HT1080 (cell line): Measurements from ENCODE around the gene CENPP. TPM values are rescaled to one million over a fixed set of nuclear protein-coding genes. Genes with fewer than 3 reads are reported as not detected.

Experiments
- DNase-seq: peaks from one replicate; pipeline ENCODE4 v3.0.0-alpha.2; 2015; ENCODE audit warnings: low read depth
- total RNA-seq: library from RNA; depleted of rRNA; stranded (reverse); fragments of >200 nt; shearing (Covaris generic); gene quantifications from 2 replicates; pipeline ENCODE4 v1.2.3, GENCODE V29; 2014

The CENPP gene
- total RNA-seq, 1 experiment from 2014 or later, result 16.0 TPM

DNA sequence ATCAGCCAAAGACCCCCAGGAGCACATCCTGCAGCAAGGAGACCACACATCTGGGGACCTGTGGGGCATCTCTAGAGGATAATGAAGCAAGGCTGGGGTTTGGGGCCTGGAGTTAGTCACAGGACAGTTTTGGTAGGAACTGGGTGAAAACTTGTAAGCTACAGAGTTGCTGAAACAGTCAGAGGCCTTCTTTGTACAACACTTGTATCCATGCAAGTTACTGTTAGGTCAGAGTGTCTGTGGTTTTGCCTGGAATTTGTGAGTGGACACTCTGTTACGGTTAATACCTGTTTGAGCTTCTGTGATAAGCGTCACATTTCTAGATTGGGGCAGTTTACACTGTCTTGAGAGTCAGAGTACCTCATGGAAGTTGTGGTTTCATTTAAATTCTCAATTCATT is 179.1 kb downstream of the CENPP start:
- DNase-seq, result no peak

DNA sequence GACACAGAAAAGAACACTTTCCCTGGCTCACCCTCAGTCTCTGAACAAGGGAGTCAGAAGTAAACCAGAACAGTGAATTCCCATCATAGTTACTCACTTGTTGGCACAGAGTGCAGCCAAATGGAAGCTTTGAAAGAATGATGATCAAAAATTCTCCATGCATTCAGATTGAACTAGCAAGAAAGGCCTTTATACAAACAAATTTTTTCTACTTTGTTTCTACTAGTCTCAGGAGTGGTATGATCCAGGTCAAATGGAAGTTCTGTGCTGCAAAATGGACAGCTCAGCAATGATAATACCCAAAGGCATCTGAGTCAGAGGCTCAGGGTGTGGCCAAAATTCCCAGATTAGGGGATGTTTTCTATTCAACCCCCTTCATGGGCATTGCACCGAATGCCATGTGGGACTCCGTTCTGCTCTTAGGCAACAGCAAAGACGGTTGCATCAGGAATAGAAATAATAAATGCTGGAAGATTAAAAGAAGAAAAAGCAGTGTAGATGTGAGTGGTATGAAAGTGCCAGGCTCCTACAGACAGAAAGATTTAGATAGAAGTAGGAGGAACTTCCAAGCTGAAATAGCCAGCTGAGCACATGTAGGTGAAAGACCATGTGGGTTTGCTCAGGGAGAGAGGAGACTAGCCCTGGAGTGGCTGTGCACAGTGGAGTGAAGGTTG is 180.6 kb downstream of the CENPP start:
- peak; percentile 79 for DNase-seq

DNA sequence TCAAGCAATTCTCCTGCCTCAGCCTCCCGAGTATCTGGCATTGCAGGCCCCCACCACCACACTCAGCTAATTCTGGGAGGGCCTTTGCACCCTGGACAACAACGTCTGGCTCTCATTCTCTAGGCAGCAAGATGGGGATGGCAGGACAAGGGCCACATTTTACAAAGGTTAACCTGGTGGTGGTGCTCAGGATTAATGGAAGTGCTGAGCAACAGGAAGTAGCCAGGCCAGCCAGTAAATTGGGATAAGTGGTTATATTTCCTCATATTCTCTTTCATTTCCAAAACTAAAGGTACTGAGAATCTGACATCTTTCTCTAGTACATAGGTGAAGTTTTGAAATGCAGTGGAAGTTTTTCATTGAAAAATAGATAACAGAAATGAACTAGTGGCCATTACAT is 181.3 kb downstream of the CENPP start:
- no peak for DNase-seq

DNA sequence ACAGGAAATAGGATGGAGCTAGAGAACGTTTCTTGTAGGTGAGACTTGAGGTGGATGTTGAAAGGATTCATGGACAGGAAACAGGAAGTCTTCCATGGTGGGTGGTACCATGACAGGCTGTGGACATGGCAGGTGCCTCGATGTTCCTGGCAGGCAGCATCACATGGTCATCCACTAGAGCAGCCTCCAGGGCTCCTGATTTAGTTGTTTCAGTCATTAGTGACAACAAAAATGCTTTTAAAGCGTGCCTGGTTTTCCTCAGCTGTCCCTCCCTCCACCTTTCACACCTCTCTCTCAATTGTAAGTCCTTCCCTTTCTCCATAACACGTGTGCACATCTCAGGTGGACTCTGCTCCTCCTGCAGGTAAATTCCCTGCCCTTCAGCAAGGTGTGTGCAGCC is 181.7 kb downstream of the CENPP start:
- DNase-seq, result no peak

DNA sequence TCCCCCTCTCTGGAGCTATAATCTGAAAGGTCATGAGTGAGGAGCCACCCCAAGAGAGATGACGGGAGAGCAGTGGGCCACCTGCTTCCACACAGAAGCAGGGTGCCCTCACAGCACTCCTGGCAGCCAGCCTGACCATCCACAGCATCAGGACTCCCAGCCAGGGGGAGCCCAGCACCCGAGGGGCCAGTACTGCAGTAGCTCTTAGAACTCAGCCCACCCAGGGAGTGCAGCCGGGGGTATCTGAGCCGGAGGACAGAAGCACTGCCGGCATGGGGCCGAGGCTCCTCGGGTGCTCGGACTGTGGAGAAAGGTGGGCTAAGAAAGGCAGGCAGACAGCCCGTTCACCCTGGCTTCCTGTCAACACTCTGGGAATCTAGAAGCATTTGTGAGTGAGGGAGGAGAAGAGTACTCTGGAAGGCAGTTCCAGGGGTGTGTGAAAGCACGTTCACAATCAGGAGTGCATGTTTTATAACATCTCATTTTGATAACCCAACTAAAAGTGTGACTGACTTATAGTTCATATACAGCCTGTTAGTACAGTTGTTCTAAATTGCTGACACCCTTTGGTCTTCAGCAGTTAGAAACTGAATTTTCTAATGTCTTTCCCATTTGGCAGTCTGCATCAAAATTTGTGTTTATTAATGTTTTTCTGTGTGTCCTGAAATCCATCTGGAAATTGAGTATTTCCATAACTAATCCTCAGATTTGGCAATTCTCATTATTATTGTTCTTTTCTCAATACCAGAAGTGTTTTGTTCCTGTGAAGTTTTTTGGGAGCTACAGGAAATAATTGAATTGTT is 182.5 kb downstream of the CENPP start:
- DNase-seq, result no peak

DNA sequence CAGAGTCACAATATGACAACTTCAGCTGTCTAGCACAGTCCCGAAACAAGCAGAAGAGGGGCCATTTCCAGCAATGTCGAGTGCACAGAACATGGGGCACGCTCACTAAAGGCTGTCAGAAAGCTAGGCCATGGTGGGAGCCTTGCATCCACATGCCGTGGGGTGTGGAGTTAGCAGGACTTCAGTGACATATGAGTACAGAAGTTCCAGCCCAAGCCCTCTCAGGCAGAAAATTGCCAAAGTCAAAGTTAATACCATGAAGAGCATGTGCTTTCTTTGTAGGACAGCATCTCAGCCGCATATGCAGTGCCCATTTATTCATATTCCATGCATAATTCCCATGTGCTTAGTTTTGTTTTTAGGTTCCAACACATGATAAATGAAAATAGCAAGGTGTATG is 183.3 kb downstream of the CENPP start:
- DNase-seq, result no peak

DNA sequence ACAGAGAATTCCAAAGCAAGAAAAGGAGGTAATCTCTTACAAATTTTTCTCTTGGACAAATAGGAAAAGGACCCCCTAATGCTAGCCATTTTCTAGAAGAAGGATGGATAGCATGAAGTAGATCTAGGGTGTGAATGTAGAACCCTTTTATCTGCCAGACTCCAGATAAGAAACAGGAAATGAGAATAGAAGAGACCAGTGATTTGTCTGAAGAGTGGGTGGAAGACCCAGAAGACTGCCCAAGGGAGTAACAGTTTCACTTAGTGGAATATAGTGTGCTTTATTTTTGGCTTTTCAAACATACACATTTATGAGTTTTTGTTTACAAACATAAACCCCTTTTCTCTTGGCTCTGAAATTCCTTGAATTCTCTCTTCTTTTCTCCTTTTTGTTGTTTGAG is 185.0 kb downstream of the CENPP start:
- DNase-seq, result no peak

DNA sequence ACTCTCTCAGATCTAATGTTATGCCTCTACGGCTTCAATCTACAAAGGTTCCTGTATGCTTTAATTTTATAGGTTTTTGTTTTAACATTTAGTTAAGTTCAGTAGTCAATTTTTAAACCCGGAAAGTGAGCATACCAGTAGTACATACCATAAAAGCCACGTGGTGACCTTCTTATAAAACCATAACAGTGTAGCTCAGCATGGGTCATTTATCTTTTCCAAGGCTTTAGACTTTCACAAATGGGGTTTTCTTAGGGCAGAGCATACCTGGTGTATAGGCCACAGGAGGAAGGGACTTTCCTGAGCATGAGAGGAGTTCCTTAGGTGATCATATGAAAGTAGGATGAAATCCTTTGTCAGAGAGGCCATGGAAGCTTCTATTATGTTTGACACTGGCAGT is 186.9 kb downstream of the CENPP start:
- DNase-seq, result no peak

DNA sequence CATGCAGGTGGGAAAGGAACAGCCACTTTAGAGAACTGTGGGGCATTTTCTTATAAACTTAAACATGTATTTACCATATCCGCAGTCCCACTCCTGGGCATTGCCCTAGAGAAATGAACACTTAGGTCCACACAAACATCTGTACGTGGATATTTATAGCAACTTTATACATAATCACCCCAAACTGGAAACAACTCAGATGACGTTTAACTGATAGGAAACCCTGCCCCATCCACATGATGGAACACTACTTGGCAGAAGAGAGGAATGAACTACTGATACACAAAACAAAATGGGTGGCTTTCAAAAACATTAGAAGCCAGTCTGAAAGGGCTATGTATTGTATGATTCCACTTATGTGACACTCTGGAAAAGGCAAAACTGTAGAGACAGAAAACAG is 187.6 kb downstream of the CENPP start:
- no peak for DNase-seq

DNA sequence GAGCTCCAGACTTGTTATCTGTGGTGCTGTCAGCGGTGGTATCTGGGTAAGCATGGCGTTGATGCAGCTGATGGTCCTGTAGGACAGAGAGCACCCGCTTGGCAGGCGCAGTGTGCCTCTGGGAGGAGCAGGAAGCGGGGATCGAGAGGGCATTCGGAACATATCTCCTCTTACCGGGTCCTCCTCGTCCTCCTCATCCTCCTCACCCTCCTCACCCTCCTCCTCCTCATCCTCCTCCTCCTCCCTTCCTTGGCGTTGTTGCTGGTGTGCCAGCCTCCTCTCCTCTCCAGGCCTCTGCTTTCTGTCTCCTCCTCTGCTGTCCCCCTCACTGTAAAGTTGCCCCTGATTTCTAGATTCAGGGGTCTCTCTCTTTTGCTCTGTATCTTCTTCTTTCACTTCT is 188.9 kb downstream of the CENPP start:
- DNase-seq, result no peak

DNA sequence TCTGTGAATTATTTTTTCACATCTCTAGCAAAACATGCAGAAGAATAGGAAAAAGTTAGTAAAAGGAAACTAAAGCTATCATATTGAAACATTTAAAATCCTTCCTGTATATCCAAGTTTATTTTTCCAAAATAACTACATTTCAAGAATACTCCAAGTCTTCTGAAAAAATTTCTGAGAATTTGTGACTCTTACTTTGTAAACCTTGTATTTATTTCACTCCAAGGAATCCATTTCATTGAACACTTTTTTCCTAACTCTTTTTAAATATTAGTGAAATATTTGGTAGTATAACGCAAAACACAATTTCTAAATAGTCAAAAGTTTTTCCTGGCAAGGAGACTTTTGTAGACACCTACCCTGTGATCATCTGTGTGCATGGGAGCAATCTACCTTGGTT is 190.8 kb downstream of the CENPP start:
- DNase-seq, result no peak

DNA sequence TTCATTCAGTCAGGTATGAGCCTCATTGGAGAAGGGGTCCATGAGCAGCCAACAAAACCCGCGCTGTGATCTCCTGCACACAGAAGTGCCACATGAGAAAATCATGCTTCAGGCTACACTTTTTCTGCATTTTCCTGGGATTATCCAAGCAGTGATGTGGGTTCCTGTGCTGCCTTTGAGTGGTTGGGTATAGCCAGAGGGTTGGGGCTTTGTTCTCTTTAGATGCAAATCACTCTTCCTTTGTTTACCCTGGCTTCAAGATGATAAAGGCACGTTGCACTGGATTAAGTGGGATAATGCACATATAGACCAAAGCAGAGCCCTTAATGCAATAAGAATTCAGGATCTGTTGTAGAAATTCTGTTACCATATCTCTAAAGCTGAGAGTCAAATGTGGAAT is 191.3 kb downstream of the CENPP start:
- DNase-seq, result no peak

DNA sequence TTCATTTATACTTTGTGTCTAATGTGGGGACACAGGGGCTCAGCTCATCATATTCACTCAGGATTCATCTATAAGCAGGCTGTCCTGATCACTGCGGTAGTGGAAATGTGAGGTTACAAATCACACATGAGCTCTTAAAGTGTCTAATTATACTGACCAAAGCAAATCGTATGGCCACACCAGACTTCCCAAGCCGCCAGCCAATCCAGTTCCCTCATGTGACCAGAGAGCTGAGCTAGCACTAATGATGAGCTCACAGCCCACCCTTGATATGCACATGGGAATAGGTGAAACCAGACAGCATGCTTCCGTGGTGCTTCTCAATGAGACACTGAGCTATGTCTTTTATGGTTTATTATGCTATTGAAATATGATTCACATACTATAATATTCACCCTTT is 192.4 kb downstream of the CENPP start:
- DNase-seq, result no peak

DNA sequence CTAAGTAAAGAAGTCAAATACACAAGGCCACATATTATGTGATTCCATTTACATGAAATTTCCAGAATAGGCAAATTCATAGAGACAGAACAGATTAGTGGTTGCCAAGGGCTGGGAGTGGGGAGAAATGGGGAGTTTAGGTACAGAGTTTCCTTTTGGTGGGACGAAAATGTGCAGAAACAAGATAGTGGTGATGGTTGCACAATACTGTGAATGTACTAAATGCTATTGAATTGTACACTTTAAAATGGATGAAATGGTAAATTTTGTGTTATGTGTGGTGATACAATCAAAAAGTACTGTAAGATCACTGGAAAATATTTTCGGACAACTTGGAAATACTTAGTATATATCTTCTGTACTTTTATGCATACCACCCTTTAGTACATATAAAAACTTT is 195.1 kb downstream of the CENPP start:
- DNase-seq, result no peak

DNA sequence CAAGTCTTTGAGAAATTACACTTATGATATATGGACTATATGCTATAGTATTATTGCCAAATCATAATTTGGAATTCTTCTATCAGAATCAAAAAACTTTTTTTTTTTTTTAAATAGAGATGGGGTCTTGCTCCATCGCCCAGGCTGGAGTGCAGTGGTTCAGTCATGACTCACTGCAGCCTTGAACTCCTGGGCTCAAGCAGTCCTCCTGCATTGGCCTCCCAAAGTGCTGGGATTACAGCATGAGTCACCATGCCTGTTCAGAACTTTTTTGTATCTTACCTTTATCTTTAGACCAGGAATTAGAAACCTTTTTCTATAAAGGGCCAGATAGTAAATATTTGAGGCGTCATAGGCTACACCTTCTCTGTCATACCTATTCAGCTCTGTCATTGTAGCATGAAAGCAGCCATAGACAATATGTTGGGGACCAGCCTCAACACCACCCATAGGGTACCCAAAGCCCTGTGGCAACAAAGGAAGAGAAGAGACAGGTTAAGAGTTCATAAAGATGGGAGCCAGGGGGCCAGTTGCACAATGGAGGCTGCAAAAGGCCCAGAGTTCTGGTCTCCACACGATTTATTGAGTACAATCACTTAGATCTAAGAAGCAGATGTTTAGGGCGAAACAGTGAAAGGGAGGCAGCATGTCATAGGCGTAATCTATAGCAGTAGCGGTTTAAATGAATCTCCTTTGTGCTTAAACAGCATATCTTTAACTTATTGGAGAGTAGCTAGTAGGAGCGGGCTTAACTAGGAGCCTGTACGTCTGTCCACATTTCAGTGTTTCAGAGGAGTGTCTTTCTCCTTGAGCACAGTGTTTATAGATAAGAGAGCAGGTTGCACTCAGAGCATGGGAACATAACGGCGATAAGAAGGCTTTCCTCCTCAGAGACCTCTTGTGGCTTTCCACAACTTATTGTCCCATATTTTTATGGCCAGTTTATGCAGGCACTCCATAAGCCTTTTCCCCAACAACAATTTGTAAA is 197.5 kb downstream of the CENPP start:
- DNase-seq, result peak; percentile 27

DNA sequence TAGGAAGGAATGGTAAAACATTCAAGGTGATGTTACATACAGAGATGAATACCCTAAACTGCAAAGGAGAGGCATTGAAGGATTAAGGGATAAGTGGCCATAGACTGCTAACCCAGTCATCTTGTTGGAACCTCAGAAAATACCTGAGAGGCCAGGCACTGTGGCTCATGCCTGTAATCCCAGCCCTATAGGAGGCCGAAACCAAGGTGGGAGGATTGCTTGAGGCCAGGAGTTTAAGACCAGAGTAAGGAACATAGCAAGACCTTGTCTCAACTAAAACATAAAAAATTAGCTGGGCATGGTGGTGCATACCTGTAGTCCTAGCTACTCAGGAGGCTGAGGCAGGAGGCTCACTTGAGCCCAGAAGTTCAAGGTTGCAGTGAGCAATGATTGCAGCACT is 199.1 kb downstream of the CENPP start:
- no peak for DNase-seq

DNA sequence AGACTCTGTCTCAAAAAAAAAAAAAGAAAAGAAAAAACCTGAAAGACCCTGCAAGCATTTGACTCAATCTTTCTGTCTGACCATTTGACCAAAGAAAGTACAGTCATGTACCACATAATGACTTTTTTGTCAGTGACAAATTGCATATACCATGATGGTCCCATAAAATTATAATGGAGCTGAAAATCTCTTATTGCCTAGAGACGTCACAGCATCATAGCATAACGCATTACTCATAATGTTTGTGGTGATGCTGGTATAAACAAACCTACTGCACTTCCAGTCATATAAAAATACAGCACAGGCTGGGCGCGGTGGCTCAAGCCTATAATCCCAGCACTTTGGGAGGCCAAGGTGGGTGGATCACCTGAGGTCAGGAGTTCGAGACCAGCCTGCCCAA is 199.6 kb downstream of the CENPP start:
- no peak for DNase-seq

DNA sequence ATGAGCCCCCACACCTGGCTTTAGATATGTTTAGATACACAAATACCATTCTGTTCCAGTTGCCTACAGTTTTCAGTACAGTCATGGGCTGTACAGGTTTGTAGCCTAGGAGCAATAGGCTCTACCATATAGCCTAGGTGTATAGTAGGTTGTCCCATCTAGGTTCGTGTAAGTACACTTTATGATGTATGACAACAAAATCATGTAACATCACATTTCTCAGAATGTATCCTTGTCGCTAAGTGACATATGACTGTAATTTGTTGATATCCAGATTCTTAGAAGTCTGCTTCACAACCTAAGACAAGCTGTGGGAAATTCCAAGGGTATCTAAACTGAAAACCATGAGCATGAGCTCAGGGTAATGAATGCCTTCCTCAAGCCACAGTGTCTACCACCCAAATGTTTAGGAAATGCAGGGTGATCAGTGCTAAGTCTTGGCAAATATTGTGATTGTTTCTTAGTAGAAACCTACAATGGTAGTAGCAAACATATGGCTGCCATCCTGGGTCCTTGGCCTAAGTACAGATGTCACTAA is 201.6 kb downstream of the CENPP start:
- DNase-seq, result no peak

DNA sequence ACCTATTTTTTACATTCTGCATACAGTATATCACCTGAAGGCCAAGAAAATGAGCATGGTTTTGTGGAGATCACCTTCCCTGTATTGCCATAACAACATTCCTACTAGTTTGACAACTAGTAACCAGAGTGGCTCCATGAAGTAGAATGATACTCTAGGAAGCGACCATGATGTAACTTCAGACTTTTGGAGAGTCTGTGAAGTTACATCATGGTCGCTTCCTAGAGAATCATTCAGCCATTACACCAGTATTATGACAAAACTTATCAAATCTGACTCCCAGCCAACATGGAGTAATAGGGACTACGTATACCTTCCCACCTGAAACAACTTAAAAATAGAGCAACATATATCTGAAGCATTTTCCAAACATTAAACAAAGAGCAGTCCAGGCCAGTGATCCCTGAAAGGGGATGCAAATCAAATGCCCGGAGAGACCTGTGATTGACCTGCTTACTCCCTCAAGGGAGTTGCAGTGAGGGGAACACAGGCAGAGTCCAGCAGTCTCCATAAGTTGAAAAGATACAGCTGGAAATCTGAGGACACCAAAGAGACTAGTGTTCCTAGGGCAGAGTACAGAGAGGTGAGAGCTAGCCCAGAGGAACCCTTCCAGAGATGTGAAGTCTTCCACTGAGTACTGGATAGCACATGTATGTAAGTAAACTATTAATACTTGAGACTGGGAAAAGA is 202.2 kb downstream of the CENPP start:
- DNase-seq, result no peak

DNA sequence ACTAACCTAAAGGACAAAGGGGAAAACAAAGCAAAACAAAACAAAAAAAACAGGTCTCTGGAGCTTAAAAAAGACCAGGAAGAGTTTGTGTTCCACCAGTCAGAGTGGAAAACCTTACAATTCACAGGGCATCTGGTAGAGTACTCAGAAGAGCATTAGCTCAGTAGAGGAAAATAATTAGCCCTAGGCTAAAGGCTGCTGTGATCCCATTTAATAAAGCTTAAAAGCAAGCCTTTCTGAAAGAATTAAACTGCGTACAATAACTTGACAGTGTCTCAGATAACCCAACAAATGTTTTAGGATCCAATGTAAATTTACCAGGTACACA is 202.7 kb downstream of the CENPP start:
- DNase-seq, result no peak

DNA sequence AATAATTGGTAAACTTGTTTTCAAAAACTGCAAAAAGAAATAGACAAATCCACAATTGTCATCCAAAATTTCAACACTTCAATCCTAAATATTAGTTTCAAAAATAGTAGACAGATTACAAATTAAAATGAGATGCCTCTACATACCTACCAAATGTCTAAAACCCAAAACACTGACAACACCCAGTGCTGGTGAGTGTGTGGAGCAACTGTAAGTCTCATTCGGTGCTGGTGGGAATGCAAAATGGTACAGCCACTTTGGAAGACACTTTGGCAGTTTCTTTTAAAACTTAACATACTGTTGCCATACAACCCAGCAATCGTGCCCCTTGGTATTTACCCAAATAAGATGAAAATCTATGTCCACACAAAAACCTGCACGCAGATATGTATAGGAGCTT is 203.4 kb downstream of the CENPP start:
- no peak for DNase-seq
